Activated B cell treated with CpG ODN at 0.5 μM for 24 hours (primary cell): ENCODE data around the gene ATF6. TPM values are rescaled to one million over a fixed set of nuclear protein-coding genes. Genes with fewer than 3 reads are reported as not detected.

Experiments
- ATAC-seq: fragments of 200-7000 bp; cut with Tn5 transposase; one replicate; pipeline ENCODE4 v1.10.0; 2021; ENCODE audit warnings: low read depth, mild to moderate bottlenecking, moderate library complexity
- CTCF ChIA-PET: fragments of 350-600 bp; sonication (Branson Sonifier 250); formaldehyde crosslinking; loops from one replicate; lab custom pipeline; 2021; ENCODE audit warnings: antibody characterized with exemption; lab: Charles Lee
- POLR2A ChIA-PET: fragments of 350-600 bp; sonication (Branson Sonifier 250); formaldehyde crosslinking; loops from one replicate; lab custom pipeline; 2021; ENCODE audit warnings: antibody characterized with exemption; lab: Charles Lee
- DNase-seq: peaks from one replicate; pipeline ENCODE4 v3.0.0; 2022
- H3K27ac Mint-ChIP-seq: one replicate; pipeline ENCODE4 v1.8.0; 2020; ENCODE audit warnings: mixed read lengths
- H3K27me3 Mint-ChIP-seq: one replicate; pipeline ENCODE4 v1.8.0; 2021; ENCODE audit warnings: mixed read lengths
- H3K36me3 Mint-ChIP-seq: one replicate; pipeline ENCODE4 v1.8.0; 2021; ENCODE audit warnings: low read depth, mixed read lengths
- H3K4me1 Mint-ChIP-seq: one replicate; pipeline ENCODE4 v1.8.0; 2021; ENCODE audit warnings: mixed read lengths
- H3K4me3 Mint-ChIP-seq: one replicate; pipeline ENCODE4 v1.8.0; 2020; ENCODE audit warnings: mild to moderate bottlenecking, mixed read lengths
- H3K9me3 Mint-ChIP-seq: one replicate; pipeline ENCODE4 v1.8.0; 2020; ENCODE audit warnings: mixed read lengths
- CTCF ChIP-seq: fragments of 200-600 bp; IDR thresholded peaks from one replicate; pipeline ENCODE4 v1.8.0; 2022; ENCODE audit warnings: antibody characterized with exemption, mild to moderate bottlenecking
- intact Hi-C: fragments of 100-400 bp; cut with micrococcal nuclease; formaldehyde crosslinking; loops from one replicate; pipeline ENCODE4 v1.15.1; 2024
- total RNA-seq: library from RNA; stranded (reverse); gene quantifications from 2 replicates; pipeline ENCODE4 v1.2.3, GENCODE V29; 2022

ATF6 gene
- total RNA-seq, 1 donor from 2014 or later = 24.6 TPM

- H3K36me3 Mint-ChIP-seq = peaks cover 44% of the 10 kb centered on the region
- no peaks in the 10 kb centered on the region for H3K4me1 Mint-ChIP-seq
- no peak overlapping the region for H3K27ac Mint-ChIP-seq
- no peaks in the 10 kb centered on the region for H3K27me3 Mint-ChIP-seq
- no peak for TF ChIP-seq CTCF
- ChIA-PET CTCF (no interaction called here), POLR2A (no interaction called here)
- no peaks in the 10 kb centered on the region for H3K9me3 Mint-ChIP-seq
- H3K4me3 Mint-ChIP-seq = no peak overlapping the region
- DNase-seq (no peak), ATAC-seq (no peak)
- intact Hi-C loops = no loop called here
Measured at GRCh38 chr1:161919229-161919628, 153.1 kb downstream of the ATF6 start.

GRCh38 chr1:161921491-161921890, 155.4 kb downstream of the ATF6 start:
- intact Hi-C loops = no loop called here
- no peak overlapping the region for H3K4me3 Mint-ChIP-seq
- ChIA-PET CTCF (interaction anchor here (1.4 kb wide), 1 partner anchor 16 kb away, joined by 3 read pairs; no protein-coding TSS in a partner anchor), POLR2A (no interaction called here)
- H3K27me3 Mint-ChIP-seq = no peaks in the 10 kb centered on the region
- ATAC-seq (no peak), DNase-seq (no peak)
- no peak overlapping the region for H3K27ac Mint-ChIP-seq
- no peak for TF ChIP-seq CTCF
- no peaks in the 10 kb centered on the region for H3K4me1 Mint-ChIP-seq
- no peaks in the 10 kb centered on the region for H3K9me3 Mint-ChIP-seq
- H3K36me3 Mint-ChIP-seq = peaks cover 49% of the 10 kb centered on the region

GRCh38 chr1:161921990-161922389, 155.9 kb downstream of the ATF6 start:
- DNase-seq (no peak), ATAC-seq (no peak)
- no peaks in the 10 kb centered on the region for H3K4me1 Mint-ChIP-seq
- no peaks in the 10 kb centered on the region for H3K9me3 Mint-ChIP-seq
- CTCF ChIA-PET = interaction anchor here (1.4 kb wide), 1 partner anchor 17 kb away, joined by 3 read pairs; no protein-coding TSS in a partner anchor
- no peak overlapping the region for H3K4me3 Mint-ChIP-seq
- H3K27me3 Mint-ChIP-seq = no peaks in the 10 kb centered on the region
- H3K27ac Mint-ChIP-seq = no peak overlapping the region
- H3K36me3 Mint-ChIP-seq = peaks cover 53% of the 10 kb centered on the region
- intact Hi-C loops = no loop called here
- POLR2A ChIA-PET = no interaction called here
- TF ChIP-seq CTCF = no peak

GRCh38 chr1:161928056-161928455, 161.9 kb downstream of the ATF6 start:
- ChIA-PET POLR2A (no interaction called here), CTCF (no interaction called here)
- Mint-ChIP-seq H3K4me3 (no peak overlapping the region), H3K36me3 (peaks cover 41% of the 10 kb centered on the region), H3K27me3 (no peaks in the 10 kb centered on the region), H3K27ac (no peak overlapping the region), H3K9me3 (no peaks in the 10 kb centered on the region), H3K4me1 (peaks cover 6% of the 10 kb centered on the region)
- ATAC-seq = no peak
- no peak for DNase-seq
- no peak for TF ChIP-seq CTCF
- intact Hi-C loops = no loop called here

- CTCF ChIA-PET = no interaction called here
- TF ChIP-seq CTCF = no peak
- H3K4me1 Mint-ChIP-seq = peaks cover 14% of the 10 kb centered on the region
- H3K27ac Mint-ChIP-seq = no peak overlapping the region
- POLR2A ChIA-PET = no interaction called here
- H3K36me3 Mint-ChIP-seq = peaks cover 35% of the 10 kb centered on the region
- H3K27me3 Mint-ChIP-seq = no peaks in the 10 kb centered on the region
- no peak overlapping the region for H3K4me3 Mint-ChIP-seq
- no peak for DNase-seq
- H3K9me3 Mint-ChIP-seq = no peaks in the 10 kb centered on the region
- intact Hi-C loops = no loop called here
- ATAC-seq = no peak
Measured at GRCh38 chr1:161929137-161929536, 163.0 kb downstream of the ATF6 start.
